GM19240 (cell line): ENCODE results near the gene LRRC10B.

Experiments used
- DNase-seq: peaks from one replicate; pipeline ENCODE4 v3.0.0; 2011; ENCODE audit warnings: low spot score; ENCODE audit not compliant: insufficient read length

Gene LRRC10B

DNA sequence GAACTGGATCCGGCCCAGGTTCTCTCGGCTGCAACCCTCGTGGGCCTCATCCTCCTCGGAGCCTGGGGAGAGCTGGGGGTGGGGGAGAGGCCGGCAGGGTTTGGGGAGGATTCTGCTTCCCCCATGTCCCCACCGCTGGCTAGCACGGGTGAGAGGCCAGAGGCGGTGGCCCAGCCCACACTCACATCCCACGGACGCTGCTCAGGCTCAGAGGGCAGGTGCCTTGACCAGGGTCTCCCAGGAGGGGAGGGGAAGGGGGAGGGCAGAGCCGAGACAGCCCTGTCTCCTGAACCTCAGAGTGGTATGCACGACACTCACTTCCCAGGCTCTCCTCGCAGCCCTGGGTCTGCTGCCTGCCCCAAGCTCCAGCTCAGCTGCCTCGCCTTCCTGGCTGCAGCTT lies 19.6 kb downstream of the LRRC10B start:
- no peak for DNase-seq

GRCh38 chr11:61529537-61530225 lies 21.1 kb downstream of the LRRC10B start:
- DNase-seq, result no peak

GRCh38 chr11:61531044-61531443 lies 22.5 kb downstream of the LRRC10B start:
- no peak for DNase-seq

DNA sequence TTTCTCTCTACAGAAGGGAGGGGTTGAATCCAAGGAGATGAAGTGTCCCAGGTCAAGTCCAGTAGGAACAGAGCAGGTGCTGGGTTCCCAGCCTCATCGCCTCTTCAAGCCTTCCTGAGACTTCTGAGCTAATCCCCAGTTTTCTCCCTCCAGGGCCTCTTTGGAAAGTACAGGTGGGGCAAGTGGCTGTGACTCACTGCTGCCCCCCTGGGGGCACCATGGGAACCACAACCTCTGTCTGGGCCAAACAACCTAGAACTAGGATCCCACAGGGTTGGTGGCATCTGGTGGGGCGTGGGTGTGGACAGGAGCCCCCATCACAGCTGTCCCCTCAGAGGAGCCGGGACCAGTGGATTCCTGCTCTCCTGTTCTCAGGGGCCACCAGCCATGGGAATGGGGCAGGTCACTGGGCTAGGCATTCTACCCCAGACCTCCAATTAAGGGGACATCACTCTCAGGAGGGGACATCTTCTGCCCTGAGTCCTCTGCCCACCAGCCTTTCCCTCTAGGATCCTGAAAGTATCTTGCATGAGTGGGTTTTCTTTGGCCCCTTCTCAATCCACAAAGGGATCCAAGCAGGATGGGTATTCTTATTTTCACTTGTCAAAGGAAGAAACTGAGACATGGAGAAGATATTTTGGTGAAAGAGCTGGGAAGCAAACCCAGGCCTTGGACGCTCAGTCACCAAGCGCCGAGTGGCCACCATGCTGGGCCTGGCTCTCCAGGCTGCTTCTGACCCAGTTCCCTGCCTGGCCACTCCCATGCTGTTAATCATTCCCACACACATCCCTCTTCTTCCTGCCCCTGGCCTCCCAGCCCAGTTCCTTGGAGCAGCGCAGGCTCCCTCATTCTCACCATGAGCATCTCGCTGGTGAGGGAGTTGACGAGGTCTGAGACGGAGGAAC lies 23.8 kb downstream of the LRRC10B start:
- peak; percentile 86 for DNase-seq

- no peak for DNase-seq
These were observed 24.5 kb downstream of the LRRC10B start for GRCh38 chr11:61533039-61533375.

DNA sequence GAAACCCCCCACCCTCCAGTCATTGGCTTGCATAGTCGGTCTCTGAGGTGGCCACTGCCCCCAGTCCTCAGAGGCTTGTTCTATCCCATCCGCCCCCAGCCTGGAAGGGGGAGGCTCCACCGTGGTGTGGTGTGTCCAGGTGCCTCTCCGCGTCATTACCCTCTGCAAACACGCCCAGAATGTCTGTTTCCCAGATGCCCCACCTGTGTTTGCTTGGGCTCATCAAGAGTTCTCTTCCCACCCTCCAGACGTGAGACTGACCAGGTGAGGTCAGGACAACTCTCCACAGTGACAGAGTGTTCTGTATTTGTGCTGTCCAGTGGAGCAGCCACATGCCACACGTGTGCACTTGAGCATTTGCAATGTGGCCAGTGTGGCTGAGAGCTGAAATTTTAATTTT lies 24.9 kb downstream of the LRRC10B start:
- no peak for DNase-seq

DNA sequence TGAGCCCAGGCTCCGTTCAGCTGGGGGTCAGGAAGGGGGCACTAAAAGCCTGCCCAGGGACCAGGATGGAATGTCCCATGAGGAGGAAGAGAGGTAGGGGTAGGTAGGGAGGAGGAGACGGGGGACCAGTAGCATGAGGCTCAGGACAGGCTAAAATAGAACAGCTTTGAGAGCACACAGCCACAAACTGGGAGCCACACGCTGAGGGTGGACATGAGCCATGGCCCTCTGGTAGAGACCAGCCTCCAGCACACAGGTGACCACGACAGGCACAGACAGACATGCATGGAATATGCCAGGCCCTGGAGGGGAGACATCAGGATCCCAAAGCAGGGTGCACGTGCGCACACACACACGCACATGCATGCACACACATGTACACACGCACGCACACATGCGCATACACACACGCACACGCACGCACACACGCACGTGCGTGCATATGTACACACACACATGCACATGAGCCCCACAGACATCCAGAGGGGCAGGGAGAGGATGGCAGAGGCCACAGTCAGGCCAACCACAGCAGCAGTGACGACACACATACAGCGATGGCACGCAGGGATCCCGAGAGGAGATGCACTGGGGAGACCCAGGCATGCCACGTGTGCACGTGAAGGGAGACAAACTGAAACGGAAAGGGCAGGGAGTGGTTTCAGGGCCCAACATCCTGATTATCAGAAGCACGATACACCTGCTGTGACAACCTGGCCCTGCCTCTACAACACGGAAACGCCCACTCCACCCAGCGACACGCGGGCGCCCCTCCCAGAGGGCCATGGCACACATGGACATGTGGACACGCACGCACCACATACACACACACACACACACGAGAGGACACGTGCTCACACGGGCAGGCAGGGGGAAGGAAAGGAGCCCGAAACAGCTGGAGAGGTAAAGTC lies 25.7 kb downstream of the LRRC10B start:
- no peak for DNase-seq

DNA sequence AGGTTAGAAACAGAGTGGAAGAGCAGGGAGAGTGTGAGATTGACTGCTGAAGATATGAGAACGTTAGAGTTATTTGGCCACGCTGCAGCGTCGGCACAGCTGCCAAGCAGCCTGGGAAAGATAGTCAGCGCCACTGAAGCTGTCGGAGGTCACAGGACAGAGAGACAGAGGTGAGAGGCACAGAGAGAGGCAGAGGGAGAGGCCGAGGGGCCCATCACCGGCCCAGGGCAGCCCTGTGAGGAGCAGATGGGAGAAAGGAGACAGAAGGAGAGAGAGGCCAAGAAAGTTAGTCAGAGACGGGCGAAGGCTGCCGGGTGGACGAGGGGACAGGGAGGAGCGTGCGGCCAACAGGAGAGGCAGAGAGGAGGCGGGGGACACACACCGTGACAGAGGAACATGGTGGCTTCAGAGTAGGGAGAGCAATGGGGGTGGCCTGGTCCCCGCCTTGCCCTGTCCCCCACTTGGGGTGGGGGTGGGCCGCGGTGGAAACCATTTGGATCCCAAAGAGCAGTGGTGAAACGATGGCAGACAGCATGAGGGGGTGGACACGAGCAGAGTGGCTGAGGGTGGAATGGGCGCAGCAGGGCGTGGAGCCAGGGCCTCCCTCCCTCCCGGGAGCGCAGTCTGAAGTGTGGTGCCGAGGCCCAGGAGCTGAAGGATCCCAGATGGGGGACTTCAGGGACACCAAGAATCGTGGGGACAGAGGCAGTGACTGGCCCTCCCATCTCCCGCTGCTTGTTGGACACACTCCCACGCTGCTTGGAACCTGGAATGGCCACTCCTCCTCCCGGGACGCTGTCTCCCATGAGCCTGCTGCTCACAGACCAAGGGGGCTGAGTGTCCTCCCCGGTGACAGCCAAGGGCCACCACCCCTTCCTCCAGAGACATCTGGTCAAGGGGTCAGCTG lies 26.6 kb downstream of the LRRC10B start:
- no peak for DNase-seq

GRCh38 chr11:61535998-61536675 lies 27.6 kb downstream of the LRRC10B start:
- DNase-seq, result no peak

DNA sequence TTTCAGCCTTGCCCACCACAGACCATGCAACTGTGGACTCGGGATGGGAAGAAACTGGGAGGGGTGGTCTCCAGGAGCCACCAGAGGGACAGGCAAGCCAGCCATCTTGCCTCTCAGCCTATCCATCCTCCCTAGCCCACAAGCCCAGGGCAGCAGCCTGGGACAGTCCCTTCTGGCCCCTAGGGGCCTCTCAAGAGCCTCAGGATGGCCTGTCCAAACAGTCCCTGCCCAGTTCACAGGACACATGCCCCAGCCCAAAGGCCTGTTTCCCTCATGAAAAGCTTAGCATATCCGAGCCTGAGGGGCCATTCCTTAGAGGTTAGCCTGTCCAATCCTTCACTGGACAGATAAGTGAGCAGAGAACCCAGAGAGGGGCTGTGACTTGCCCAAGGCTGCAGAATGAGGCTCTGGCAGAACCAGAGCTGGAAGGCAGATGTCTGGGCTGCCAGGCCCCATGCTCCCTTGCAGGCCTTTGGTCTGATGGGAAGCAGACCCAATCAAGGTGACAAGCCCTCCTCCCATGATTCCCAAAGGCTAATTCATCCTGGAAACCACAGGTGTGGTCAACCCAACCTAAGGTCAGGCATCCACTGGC lies 28.2 kb downstream of the LRRC10B start:
- DNase-seq, result no peak

DNA sequence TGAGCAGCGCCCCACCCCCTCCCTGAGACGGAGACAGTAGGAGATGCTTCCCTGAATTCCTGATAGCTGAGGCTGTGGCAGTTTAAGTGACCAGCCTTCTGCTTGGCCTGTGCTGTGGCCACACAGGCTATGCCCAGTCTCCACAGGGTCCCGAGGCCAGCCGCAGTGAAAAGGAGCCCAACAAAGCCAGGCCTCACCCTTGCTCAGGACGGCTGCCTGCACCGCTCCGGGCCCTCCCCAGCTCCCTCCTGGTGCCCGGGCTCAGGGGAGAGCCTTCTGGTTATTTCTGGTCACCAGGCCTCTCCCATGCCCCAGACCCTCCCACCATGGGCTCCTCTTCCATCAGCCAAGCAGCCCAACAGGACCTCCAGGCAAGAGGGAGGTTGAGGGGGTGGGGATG lies 28.8 kb downstream of the LRRC10B start:
- DNase-seq, result no peak

DNA sequence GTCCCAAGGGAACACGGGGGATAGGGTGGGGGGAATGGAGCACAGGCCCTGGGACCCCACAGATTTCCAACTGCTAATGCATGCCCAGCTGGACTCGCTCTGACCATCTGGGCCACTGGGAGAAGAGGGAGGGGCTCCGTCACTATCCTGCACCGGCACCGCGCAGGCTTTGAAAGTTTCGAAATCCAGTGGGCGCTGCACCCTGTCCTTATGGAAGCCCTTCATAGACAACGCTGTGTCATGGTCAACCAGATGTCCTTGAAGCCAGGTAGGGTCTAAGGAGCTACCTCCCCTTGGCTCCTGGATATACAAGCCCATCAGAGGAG lies 30.1 kb downstream of the LRRC10B start:
- no peak for DNase-seq

- DNase-seq, result no peak
These were observed 30.5 kb downstream of the LRRC10B start for GRCh38 chr11:61539006-61539405.

- no peak for DNase-seq
These were observed 31.3 kb downstream of the LRRC10B start for GRCh38 chr11:61539831-61540357.

DNA sequence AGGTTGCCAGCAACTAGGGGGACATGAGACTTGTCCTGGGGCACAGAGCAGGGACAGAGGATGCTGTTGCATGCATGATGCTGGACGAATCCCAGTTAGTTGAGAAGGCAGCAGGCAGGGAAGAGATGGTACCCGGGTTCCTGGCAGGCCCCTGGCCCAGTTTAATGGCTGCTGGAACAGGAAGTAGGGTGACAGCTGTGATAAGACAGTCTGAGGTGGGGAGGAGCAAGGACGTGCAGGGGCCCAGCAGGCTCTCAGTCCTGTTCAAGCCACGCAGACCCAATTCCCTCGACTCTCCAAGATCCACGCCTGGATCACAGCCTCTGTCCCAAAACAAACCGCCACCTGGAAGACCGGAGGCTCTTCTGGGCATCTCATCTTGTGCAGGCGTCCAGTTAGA lies 32.0 kb downstream of the LRRC10B start:
- no peak for DNase-seq

- peak; percentile 33 for DNase-seq
These were observed 33.0 kb downstream of the LRRC10B start for GRCh38 chr11:61541598-61541997.

- DNase-seq, result no peak
These were observed 33.5 kb downstream of the LRRC10B start for GRCh38 chr11:61542024-61542461.

- DNase-seq, result no peak
These were observed 34.2 kb downstream of the LRRC10B start for GRCh38 chr11:61542705-61543104.

- no peak for DNase-seq
These were observed 35.2 kb downstream of the LRRC10B start for GRCh38 chr11:61543606-61544306.
